Activated CD4-positive, alpha-beta T cell treated with anti-CD3 and anti-CD28 coated beads for 36 hours (primary cell): ENCODE results near the gene NRIP1. TPM values are rescaled to one million over a fixed set of nuclear protein-coding genes. Genes with fewer than 3 reads are reported as not detected.

Experiments
- ATAC-seq: fragments of 200-7000 bp; cut with Tn5 transposase; one replicate; pipeline ENCODE4 v1.10.0; 2021; ENCODE audit warnings: mild to moderate bottlenecking, moderate library complexity
- CTCF ChIA-PET: fragments of 350-600 bp; sonication (Branson Sonifier 250); formaldehyde crosslinking; loops from one replicate; lab custom pipeline; 2021; ENCODE audit warnings: antibody characterized with exemption; lab: Charles Lee
- POLR2A ChIA-PET: fragments of 350-600 bp; sonication (Branson Sonifier 250); formaldehyde crosslinking; loops from one replicate; lab custom pipeline; 2021; ENCODE audit warnings: antibody characterized with exemption, inconsistent platforms; lab: Charles Lee
- DNase-seq: peaks from one replicate; pipeline ENCODE4 v3.0.0-alpha.2; 2020
- H3K27ac Mint-ChIP-seq: one replicate; pipeline ENCODE4 v1.8.0; 2021; ENCODE audit warnings: mixed read lengths
- H3K27me3 Mint-ChIP-seq: one replicate; pipeline ENCODE4 v1.8.0; 2021; ENCODE audit warnings: mixed read lengths
- H3K36me3 Mint-ChIP-seq: one replicate; pipeline ENCODE4 v1.8.0; 2021; ENCODE audit warnings: low read depth, mixed read lengths
- H3K4me1 Mint-ChIP-seq: one replicate; pipeline ENCODE4 v1.8.0; 2021; ENCODE audit warnings: mixed read lengths
- H3K4me3 Mint-ChIP-seq: one replicate; pipeline ENCODE4 v1.8.0; 2021; ENCODE audit warnings: mild to moderate bottlenecking, moderate library complexity, mixed read lengths
- H3K9me3 Mint-ChIP-seq: one replicate; pipeline ENCODE4 v1.8.0; 2021; ENCODE audit warnings: low read depth, mixed read lengths
- intact Hi-C, 2 experiments: fragments of 100-400 bp; cut with DNase I in 1 of 2; cut with micrococcal nuclease in 1 of 2; formaldehyde crosslinking; loops; one replicate each; pipeline versions ENCODE4 v1.14.2 to v1.15.1; 2022 to 2024; cut with DNase I, micrococcal nuclease
- total RNA-seq, 2 experiments: library from RNA; stranded (reverse); gene quantifications; one replicate each; pipeline ENCODE4 v1.2.3, GENCODE V29; 2021

The NRIP1 gene
- total RNA-seq, 2 experiments from 2014 or later = 7.3 to 7.7 TPM

DNA sequence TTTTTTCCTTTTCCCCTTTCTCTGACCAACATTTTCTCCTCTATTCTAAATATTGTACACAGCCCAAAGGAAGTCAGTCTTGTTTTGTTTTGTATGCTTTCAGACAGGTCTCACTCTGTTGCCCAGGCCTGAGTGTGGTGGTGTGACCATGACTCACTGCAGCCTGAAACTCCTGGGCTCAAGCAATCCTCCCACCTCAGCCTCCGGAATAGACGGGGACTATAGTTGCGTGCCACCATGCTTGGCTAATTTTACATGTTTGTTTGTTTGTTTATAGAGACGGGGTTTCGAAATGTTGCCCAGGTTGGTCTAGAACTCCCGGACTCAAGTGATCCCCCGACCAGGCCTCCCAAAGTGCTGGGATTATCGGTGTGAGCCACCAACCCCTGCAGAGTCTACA, 72.8 kb downstream of the NRIP1 start:
- ChIA-PET POLR2A (no interaction called here), CTCF (no interaction called here)
- no peaks in the 10 kb centered on the region for H3K9me3 Mint-ChIP-seq
- ATAC-seq = no peak
- H3K27me3 Mint-ChIP-seq = no peaks in the 10 kb centered on the region
- no peak overlapping the region for H3K27ac Mint-ChIP-seq
- no peak overlapping the region for H3K4me3 Mint-ChIP-seq
- intact Hi-C loops = no loop called here
- peaks cover 13% of the 10 kb centered on the region for H3K36me3 Mint-ChIP-seq
- DNase-seq = no peak
- peaks cover 26% of the 10 kb centered on the region for H3K4me1 Mint-ChIP-seq

- H3K4me3 Mint-ChIP-seq = no peak overlapping the region
Measured at GRCh38 chr21:14989359-14989758, 75.4 kb downstream of the NRIP1 start.

DNA sequence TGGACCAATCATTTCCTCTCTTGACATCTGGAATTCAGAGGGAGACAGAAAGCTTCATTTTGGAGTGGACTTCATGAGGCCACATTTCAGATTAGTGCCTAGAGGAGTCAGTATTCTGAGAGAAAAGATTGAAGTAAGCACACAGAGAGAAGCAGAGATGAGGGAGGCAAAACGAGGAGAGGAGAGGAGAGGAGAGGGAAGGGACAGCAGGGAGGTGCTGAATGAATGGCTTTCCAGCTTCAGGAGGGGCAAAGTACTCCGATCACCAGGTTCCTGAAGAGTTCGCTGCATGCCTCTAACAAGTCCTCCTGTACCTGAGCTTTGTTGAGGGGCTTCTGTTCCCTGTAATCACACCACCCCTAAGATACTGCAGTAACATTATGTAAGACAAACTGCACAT, 76.0 kb downstream of the NRIP1 start:
- ChIA-PET CTCF (no interaction called here), POLR2A (no interaction called here)
- Mint-ChIP-seq H3K4me1 (peaks cover 24% of the 10 kb centered on the region), H3K27ac (no peak overlapping the region), H3K36me3 (peaks cover 17% of the 10 kb centered on the region), H3K27me3 (no peaks in the 10 kb centered on the region), H3K9me3 (no peaks in the 10 kb centered on the region), H3K4me3 (no peak overlapping the region)
- DNase-seq (no peak), ATAC-seq (no peak)
- intact Hi-C loops = no loop called here

More at GRCh38 chr21:14989359-14989758, 75.4 kb downstream of the NRIP1 start:
- H3K4me1 Mint-ChIP-seq = peaks cover 24% of the 10 kb centered on the region
- peaks cover 13% of the 10 kb centered on the region for H3K36me3 Mint-ChIP-seq
- no peaks in the 10 kb centered on the region for H3K27me3 Mint-ChIP-seq
- no peak overlapping the region for H3K27ac Mint-ChIP-seq
- no peaks in the 10 kb centered on the region for H3K9me3 Mint-ChIP-seq
- POLR2A ChIA-PET = no interaction called here
- intact Hi-C loops = no loop called here
- no peak for DNase-seq
- CTCF ChIA-PET = no interaction called here
- ATAC-seq = no peak

- no peaks in the 10 kb centered on the region for H3K27me3 Mint-ChIP-seq
- no peak for DNase-seq
- no peak overlapping the region for H3K27ac Mint-ChIP-seq
- H3K36me3 Mint-ChIP-seq = peaks cover 20% of the 10 kb centered on the region
- CTCF ChIA-PET = no interaction called here
- H3K4me3 Mint-ChIP-seq = no peak overlapping the region
- H3K9me3 Mint-ChIP-seq = no peaks in the 10 kb centered on the region
- ATAC-seq = no peak
- H3K4me1 Mint-ChIP-seq = peaks cover 25% of the 10 kb centered on the region
- intact Hi-C loops = no loop called here
- POLR2A ChIA-PET = no interaction called here
Measured at GRCh38 chr21:14987370-14988170, 77.2 kb downstream of the NRIP1 start.

DNA sequence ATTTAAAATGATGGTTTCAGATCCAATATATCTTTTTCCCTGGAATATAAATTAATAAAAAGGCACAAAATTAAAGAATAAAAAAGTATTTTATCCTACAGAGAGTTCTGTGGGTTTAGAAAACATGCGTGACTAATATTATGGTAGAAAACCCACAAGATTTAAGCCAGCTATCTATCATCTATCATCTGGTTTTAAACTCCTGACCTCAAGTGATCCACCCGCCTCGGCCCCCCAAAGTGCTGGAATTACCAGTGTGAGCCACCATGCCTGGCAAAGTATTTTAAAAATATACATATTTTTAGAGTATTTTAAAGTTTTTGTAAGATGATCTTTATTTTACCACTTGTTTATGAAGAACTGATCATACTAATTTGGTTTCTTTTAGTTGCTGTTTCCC, 79.5 kb downstream of the NRIP1 start:
- H3K4me1 Mint-ChIP-seq = peaks cover 17% of the 10 kb centered on the region
- ATAC-seq (no peak), DNase-seq (no peak)
- H3K27me3 Mint-ChIP-seq = no peaks in the 10 kb centered on the region
- CTCF ChIA-PET = no interaction called here
- H3K36me3 Mint-ChIP-seq = peaks cover 15% of the 10 kb centered on the region
- POLR2A ChIA-PET = no interaction called here
- intact Hi-C loops = no loop called here
- H3K9me3 Mint-ChIP-seq = no peaks in the 10 kb centered on the region
- no peak overlapping the region for H3K27ac Mint-ChIP-seq
- H3K4me3 Mint-ChIP-seq = no peak overlapping the region

GRCh38 chr21:14982336-14982735, 82.5 kb downstream of the NRIP1 start:
- H3K27me3 Mint-ChIP-seq = no peaks in the 10 kb centered on the region
- peaks cover 7% of the 10 kb centered on the region for H3K36me3 Mint-ChIP-seq
- ATAC-seq (no peak), DNase-seq (no peak)
- peaks cover 12% of the 10 kb centered on the region for H3K4me1 Mint-ChIP-seq
- H3K9me3 Mint-ChIP-seq = no peaks in the 10 kb centered on the region
- H3K4me3 Mint-ChIP-seq = no peak overlapping the region
- no peak overlapping the region for H3K27ac Mint-ChIP-seq
- intact Hi-C loops = no loop called here
- CTCF ChIA-PET = interaction anchor here (0.8 kb wide), 1 partner anchor 77 kb away, joined by 3 read pairs; no protein-coding TSS in a partner anchor
- POLR2A ChIA-PET = no interaction called here

- no peak overlapping the region for H3K4me3 Mint-ChIP-seq
- H3K27ac Mint-ChIP-seq = no peak overlapping the region
- H3K4me1 Mint-ChIP-seq = peaks cover 9% of the 10 kb centered on the region
- H3K27me3 Mint-ChIP-seq = no peaks in the 10 kb centered on the region
- H3K36me3 Mint-ChIP-seq = peaks cover 7% of the 10 kb centered on the region
- ChIA-PET POLR2A (no interaction called here), CTCF (no interaction called here)
- H3K9me3 Mint-ChIP-seq = no peaks in the 10 kb centered on the region
- intact Hi-C loops = no loop called here
- no peak for ATAC-seq
- no peak for DNase-seq
Measured at GRCh38 chr21:14981246-14981645, 83.6 kb downstream of the NRIP1 start.

GRCh38 chr21:14979264-14979663, 85.5 kb downstream of the NRIP1 start:
- Mint-ChIP-seq H3K4me1 (peaks cover 6% of the 10 kb centered on the region), H3K9me3 (no peaks in the 10 kb centered on the region), H3K27ac (no peak overlapping the region), H3K36me3 (peaks cover 7% of the 10 kb centered on the region), H3K27me3 (no peaks in the 10 kb centered on the region), H3K4me3 (no peak overlapping the region)
- intact Hi-C loops = no loop called here
- DNase-seq (no peak), ATAC-seq (no peak)
- ChIA-PET POLR2A (no interaction called here), CTCF (interaction anchor here (1.0 kb wide), 1 partner anchor 18 kb away, joined by 4 read pairs; no protein-coding TSS in a partner anchor)

DNA sequence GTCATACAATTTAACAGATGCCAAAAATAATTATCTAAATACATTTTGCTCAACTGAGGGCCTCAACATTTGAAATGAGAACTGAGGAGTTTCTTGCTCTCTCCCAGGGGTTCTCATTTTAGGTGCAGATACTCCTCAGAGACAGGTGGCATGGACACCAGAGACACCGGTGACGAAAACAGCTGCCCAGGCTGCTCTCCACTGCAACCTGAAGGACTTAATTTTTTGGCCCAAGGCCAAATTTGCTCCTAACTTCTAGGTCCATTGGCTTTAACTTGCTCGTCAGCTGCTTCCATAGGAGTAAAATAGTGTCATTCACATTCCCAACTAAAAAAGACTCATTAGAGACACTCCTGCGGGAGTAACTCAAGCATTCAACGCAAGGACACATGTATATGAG, 87.0 kb downstream of the NRIP1 start:
- POLR2A ChIA-PET = no interaction called here
- ATAC-seq (no peak), DNase-seq (no peak)
- intact Hi-C loops = no loop called here
- Mint-ChIP-seq H3K27ac (no peak overlapping the region), H3K27me3 (no peaks in the 10 kb centered on the region), H3K4me1 (peaks cover 1% of the 10 kb centered on the region), H3K36me3 (peaks cover 2% of the 10 kb centered on the region), H3K9me3 (no peaks in the 10 kb centered on the region), H3K4me3 (no peak overlapping the region)
- CTCF ChIA-PET = interaction anchor here (1.3 kb wide), 1 partner anchor 13 kb away, joined by 3 read pairs; no protein-coding TSS in a partner anchor

GRCh38 chr21:14975136-14975919, 89.5 kb downstream of the NRIP1 start:
- Mint-ChIP-seq H3K27me3 (no peaks in the 10 kb centered on the region), H3K4me3 (no peak overlapping the region), H3K36me3 (peaks cover 2% of the 10 kb centered on the region), H3K27ac (no peak overlapping the region), H3K4me1 (no peaks in the 10 kb centered on the region), H3K9me3 (no peaks in the 10 kb centered on the region)
- intact Hi-C loops = no loop called here
- CTCF ChIA-PET = no interaction called here
- POLR2A ChIA-PET = interaction anchor here (0.6 kb wide), 1 partner anchor 106 kb away, joined by 4 read pairs; no protein-coding TSS in a partner anchor
- ATAC-seq (no peak), DNase-seq (no peak)

GRCh38 chr21:14972678-14973077, 92.1 kb downstream of the NRIP1 start:
- ChIA-PET POLR2A (no interaction called here), CTCF (no interaction called here)
- no peak overlapping the region for H3K4me3 Mint-ChIP-seq
- no peaks in the 10 kb centered on the region for H3K4me1 Mint-ChIP-seq
- no peak for ATAC-seq
- peaks cover 15% of the 10 kb centered on the region for H3K36me3 Mint-ChIP-seq
- H3K27me3 Mint-ChIP-seq = no peaks in the 10 kb centered on the region
- H3K27ac Mint-ChIP-seq = no peak overlapping the region
- intact Hi-C loops = no loop called here
- no peak for DNase-seq
- no peaks in the 10 kb centered on the region for H3K9me3 Mint-ChIP-seq

DNA sequence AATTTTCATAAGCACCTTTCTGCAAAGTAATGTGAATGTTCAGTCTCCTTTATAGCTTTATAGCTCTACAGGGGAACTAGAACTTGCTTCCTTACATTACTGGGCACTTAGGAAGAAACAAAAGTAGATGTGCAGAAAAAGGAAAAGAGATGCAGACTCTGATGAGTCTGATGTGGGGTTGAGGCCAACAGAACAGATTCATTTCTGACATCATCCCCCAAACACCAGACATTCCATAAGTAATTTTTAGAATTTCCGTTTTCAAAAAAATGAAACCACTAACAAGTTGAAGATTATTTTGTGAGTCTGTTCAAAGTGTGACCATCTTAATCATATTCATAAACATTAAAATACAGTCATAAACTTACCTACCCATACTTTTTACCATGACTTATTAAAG, 96.0 kb downstream of the NRIP1 start:
- no peaks in the 10 kb centered on the region for H3K9me3 Mint-ChIP-seq
- no peak overlapping the region for H3K4me3 Mint-ChIP-seq
- no peaks in the 10 kb centered on the region for H3K4me1 Mint-ChIP-seq
- POLR2A ChIA-PET = no interaction called here
- H3K36me3 Mint-ChIP-seq = peaks cover 36% of the 10 kb centered on the region
- CTCF ChIA-PET = no interaction called here
- H3K27me3 Mint-ChIP-seq = no peaks in the 10 kb centered on the region
- DNase-seq (no peak), ATAC-seq (no peak)
- intact Hi-C loops = no loop called here
- H3K27ac Mint-ChIP-seq = no peak overlapping the region
